Tibial artery (tissue), 4 donors: ENCODE results near the gene LRP11.

Experiments used
- DNase-seq, 2 donors: peaks; one replicate each; pipeline ENCODE4 v3.0.0-alpha.2; 2019
- H3K27ac ChIP-seq, 2 donors: fragments of 200-600 bp; sonication (generic) in 1 of 2; 1 replicate in 1 of 2; 2 replicates in 1 of 2; pipeline ENCODE4 v1.5.1; 2018 to 2019; ENCODE audit warnings: mild to moderate bottlenecking in 1 of 2
- H3K27me3 ChIP-seq, 2 donors: fragments of 200-600 bp; sonication (generic) in 1 of 2; one replicate each; pipeline versions ENCODE4 v1.5.1 to v1.6.0; 2016 to 2019
- H3K36me3 ChIP-seq, 3 donors: fragments of 200-600 bp; sonication (generic) in 2 of 3; one replicate each; pipeline ENCODE4 v1.5.1; 2016 to 2019; ENCODE audit warnings: mild to moderate bottlenecking in 2 of 3
- H3K4me1 ChIP-seq, 4 donors: fragments of 200-600 bp; sonication (generic) in 2 of 4; 1 replicate in 3 of 4; 2 replicates in 1 of 4; pipeline ENCODE4 v1.5.1; 2016 to 2019
- H3K4me3 ChIP-seq, 2 donors: fragments of 200-600 bp; sonication (generic) in 1 of 2; 1 replicate in 1 of 2; 2 replicates in 1 of 2; pipeline ENCODE4 v1.5.1; 2018 to 2019; ENCODE audit warnings: mild to moderate bottlenecking in 2 of 2
- H3K9me3 ChIP-seq, 3 donors: fragments of 200-600 bp; sonication (generic) in 1 of 3; one replicate each; pipeline ENCODE4 v1.5.1; 2016 to 2019
- CTCF ChIP-seq, 2 experiments: fragments of 200-600 bp in 1 of 2; fragments of 450-650 bp in 1 of 2; IDR thresholded peaks; one replicate each; pipeline ENCODE4 v1.5.1; 2017 to 2019; ENCODE audit warnings: antibody characterized with exemption in 2 of 2, mild to moderate bottlenecking in 1 of 2, moderate library complexity in 1 of 2
- intact Hi-C: fragments of 100-400 bp; cut with DNase I; formaldehyde crosslinking; loops from one replicate; pipeline ENCODE4 v1.15.0; 2023; ENCODE audit warnings: low total_unique reads

LRP11 gene

DNA sequence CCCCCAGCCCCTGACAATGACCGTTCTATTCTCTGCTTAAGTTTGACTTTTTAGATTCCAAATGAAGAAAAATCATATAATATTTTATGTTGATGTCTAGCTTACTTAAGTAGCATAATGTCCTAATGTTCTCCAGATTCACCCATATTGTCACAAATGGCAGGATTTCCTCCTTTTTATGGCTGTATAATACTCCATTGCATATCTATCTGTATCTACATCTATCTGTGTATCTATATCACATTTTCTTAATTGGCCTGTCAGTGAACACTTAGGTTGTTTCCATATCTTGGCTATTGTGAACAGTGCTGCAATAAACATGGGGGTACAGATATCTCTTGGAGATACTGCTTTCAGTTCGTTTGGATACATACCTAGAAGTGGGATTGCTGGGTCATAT lies 7.0 kb upstream of the LRP11 start:
- H3K27ac ChIP-seq, result no peak overlapping the region
- no peak for DNase-seq

GRCh38 chr6:149869275-149869892 lies 5.2 kb upstream of the LRP11 start:
- Histone ChIP-seq H3K27me3 (no peaks in the 10 kb centered on the region), H3K27ac (no peak overlapping the region), H3K9me3 (no peaks in the 10 kb centered on the region), H3K4me3 (no peak overlapping the region), H3K36me3 (no peaks in the 10 kb centered on the region), H3K4me1 (peaks cover 0 to 8% (median 2%) of the 10 kb centered on the region in 4 donors)
- intact Hi-C loops, result loop anchor here (5.0 kb wide), 1 partner anchor 37 kb away; no protein-coding TSS in a partner anchor
- TF ChIP-seq CTCF (IDR thresholded peaks at IDR 0.05), result no peak
- DNase-seq, result no peak

More for the DNA sequence above, 7.0 kb upstream of the LRP11 start:
- Histone ChIP-seq H3K4me1 (no peaks in the 10 kb centered on the region), H3K27me3 (no peaks in the 10 kb centered on the region), H3K36me3 (no peaks in the 10 kb centered on the region), H3K4me3 (no peak overlapping the region), H3K9me3 (no peaks in the 10 kb centered on the region)
- TF ChIP-seq CTCF (IDR thresholded peaks at IDR 0.05), result no peak
- intact Hi-C loops, result no loop called here

DNA sequence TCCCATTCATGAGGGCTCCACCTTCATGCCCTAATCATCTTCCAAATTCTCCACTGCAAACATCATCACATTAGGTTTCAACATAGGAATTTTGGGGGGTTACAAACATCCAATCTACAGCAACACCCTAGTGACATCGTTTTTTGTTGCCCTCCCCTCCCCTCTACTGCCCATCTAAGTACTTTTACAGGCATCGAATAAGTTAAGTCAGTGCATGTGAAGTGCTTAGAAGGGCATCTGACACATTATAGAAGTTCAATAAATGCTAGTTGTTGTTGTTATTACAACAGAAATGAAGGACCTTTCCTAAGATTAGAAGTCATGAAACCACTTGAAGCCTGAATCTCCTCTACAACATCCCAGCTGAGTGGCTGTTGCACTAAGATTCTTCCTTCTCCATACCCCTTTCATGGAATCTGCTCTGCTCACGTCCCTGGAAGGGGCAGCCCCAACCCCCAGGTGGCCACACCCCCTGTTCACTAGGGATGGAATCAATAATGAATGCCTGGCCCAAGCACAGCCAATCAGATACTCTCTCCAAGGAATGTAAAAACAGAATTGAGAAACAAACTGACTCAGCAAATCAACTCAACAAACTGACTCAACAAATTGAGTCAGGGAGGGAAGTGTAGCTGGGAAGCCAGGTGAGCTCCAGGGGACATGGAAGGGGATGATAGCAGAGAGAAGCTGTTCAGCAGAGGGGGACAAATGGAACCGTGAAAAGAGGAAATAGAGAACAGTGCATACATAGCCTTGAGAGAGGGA lies 3.9 kb upstream of the LRP11 start:
- Histone ChIP-seq H3K9me3 (no peaks in the 10 kb centered on the region), H3K27me3 (no peaks in the 10 kb centered on the region), H3K36me3 (no peaks in the 10 kb centered on the region), H3K4me1 (peaks cover 0 to 10% (median 3%) of the 10 kb centered on the region in 4 donors), H3K4me3 (no peak overlapping the region), H3K27ac (no peak overlapping the region)
- TF ChIP-seq CTCF (IDR thresholded peaks at IDR 0.05), result no peak
- intact Hi-C loops, result loop anchor here (5.0 kb wide), 1 partner anchor 36 kb away; no protein-coding TSS in a partner anchor
- no peak for DNase-seq

GRCh38 chr6:149864578-149865535 lies 698 bp upstream of the LRP11 start:
- TF ChIP-seq CTCF (IDR thresholded peaks at IDR 0.05), result peak; percentile 68 to 72
- H3K4me3 ChIP-seq, result peak overlapping the region; percentile 74 to 77
- no peaks in the 10 kb centered on the region for H3K36me3 ChIP-seq

More at GRCh38 chr6:149864578-149865535, 698 bp upstream of the LRP11 start:
- H3K4me1 ChIP-seq, result peaks cover 0 to 28% (median 10%) of the 10 kb centered on the region in 4 donors
- peak overlapping the region; percentile 90 to 96 for H3K27ac ChIP-seq
- H3K27me3 ChIP-seq, result no peaks in the 10 kb centered on the region
- H3K9me3 ChIP-seq, result no peaks in the 10 kb centered on the region
- peak in 1 of 2 donors; percentile 61 for DNase-seq
- intact Hi-C loops, result loop anchor here (5.0 kb wide), 1 partner anchor 33 kb away; no protein-coding TSS in a partner anchor
